ENCODE measurements around the gene PPIA. TPM values are rescaled to one million over a fixed set of nuclear protein-coding genes. Genes with fewer than 3 reads are reported as not detected.
"Not testable (repeated sequence)": the region's sequence is repeated elsewhere in the genome, so short reads cannot be mapped to it uniquely, and the experiment has no call there.

Gene PPIA
- polyA plus RNA-seq, 1 donor from 2014 or later: 2,769 TPM

DNA sequence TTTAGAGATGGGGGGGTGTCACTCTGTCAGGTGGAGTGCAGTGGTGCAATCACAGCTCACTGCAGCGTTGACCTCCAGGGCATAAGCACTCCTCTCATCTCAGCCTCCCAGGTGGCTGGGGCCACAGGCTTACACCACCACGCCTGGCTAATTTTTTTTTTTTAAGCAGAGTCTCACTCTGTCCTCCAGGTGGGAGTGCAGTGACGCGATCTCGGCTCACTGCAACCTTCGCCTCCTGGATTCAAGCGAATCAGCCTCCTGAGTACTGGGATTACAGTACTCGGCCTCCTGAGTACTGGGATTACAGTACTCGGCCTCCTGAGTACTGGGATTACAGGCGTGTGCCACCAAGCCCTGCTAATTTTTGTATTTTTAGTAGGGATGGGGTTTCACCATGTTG is 23.6 kb upstream of the PPIA start:
- Histone ChIP-seq H3K27me3 (ENCODE audit: insufficient read depth, low read depth, low read length) (no peaks in the 10 kb centered on the region), H2AFZ (ENCODE audit: low read depth, low read length) (no peak overlapping the region), H3K9ac (ENCODE audit: low read length) (no peak overlapping the region), H4K20me1 (ENCODE audit: insufficient read depth) (no peaks in the 10 kb centered on the region), H3K4me3 (ENCODE audit: low read length) (no peak overlapping the region), H3K79me2 (replicated peaks; ENCODE audit: insufficient read depth, low read length) (no peaks in the 10 kb centered on the region), H3K4me2 (ENCODE audit: low read length) (no peak overlapping the region), H3K9me2 (ENCODE audit: insufficient read depth, low read length) (no peaks in the 10 kb centered on the region), H3K9me3 (ENCODE audit: low read length) (no peaks in the 10 kb centered on the region), H3K36me3 (ENCODE audit: insufficient read depth, low read length) (no peaks in the 10 kb centered on the region), H3K27ac (ENCODE audit: low read length) (no peak overlapping the region), H3F3A (ENCODE audit: insufficient read depth, low read length, poor library complexity, severe bottlenecking) (no peaks in the 10 kb centered on the region)
- TF ChIP-seq SMC3 (conservative IDR thresholded peaks at IDR 0.05; ENCODE audit: poor library complexity) (no peak), EP300 (conservative IDR thresholded peaks at IDR 0.05; ENCODE audit: poor library complexity, severe bottlenecking) (no peak), EZH2 (IDR thresholded peaks at IDR 0.05; ENCODE audit: borderline replicate concordance, insufficient read depth, low read length, poor library complexity, severe bottlenecking) (no peak), POLR2AphosphoS5 (IDR thresholded peaks at IDR 0.05) (no peak), RAD21 (conservative IDR thresholded peaks at IDR 0.05) (no peak), TAF1 (IDR thresholded peaks at IDR 0.05; ENCODE audit: low read depth) (no peak), MXI1 (conservative IDR thresholded peaks at IDR 0.05; ENCODE audit: poor library complexity, severe bottlenecking) (no peak)
- TF ChIP-seq, protein P1, sequence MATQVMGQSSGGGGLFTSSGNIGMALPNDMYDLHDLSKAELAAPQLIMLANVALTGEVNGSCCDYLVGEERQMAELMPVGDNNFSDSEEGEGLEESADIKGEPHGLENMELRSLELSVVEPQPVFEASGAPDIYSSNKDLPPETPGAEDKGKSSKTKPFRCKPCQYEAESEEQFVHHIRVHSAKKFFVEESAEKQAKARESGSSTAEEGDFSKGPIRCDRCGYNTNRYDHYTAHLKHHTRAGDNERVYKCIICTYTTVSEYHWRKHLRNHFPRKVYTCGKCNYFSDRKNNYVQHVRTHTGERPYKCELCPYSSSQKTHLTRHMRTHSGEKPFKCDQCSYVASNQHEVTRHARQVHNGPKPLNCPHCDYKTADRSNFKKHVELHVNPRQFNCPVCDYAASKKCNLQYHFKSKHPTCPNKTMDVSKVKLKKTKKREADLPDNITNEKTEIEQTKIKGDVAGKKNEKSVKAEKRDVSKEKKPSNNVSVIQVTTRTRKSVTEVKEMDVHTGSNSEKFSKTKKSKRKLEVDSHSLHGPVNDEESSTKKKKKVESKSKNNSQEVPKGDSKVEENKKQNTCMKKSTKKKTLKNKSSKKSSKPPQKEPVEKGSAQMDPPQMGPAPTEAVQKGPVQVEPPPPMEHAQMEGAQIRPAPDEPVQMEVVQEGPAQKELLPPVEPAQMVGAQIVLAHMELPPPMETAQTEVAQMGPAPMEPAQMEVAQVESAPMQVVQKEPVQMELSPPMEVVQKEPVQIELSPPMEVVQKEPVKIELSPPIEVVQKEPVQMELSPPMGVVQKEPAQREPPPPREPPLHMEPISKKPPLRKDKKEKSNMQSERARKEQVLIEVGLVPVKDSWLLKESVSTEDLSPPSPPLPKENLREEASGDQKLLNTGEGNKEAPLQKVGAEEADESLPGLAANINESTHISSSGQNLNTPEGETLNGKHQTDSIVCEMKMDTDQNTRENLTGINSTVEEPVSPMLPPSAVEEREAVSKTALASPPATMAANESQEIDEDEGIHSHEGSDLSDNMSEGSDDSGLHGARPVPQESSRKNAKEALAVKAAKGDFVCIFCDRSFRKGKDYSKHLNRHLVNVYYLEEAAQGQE (IDR thresholded peaks at IDR 0.05; ENCODE audit: borderline replicate concordance): no peak
- TF ChIP-seq, protein P2, sequence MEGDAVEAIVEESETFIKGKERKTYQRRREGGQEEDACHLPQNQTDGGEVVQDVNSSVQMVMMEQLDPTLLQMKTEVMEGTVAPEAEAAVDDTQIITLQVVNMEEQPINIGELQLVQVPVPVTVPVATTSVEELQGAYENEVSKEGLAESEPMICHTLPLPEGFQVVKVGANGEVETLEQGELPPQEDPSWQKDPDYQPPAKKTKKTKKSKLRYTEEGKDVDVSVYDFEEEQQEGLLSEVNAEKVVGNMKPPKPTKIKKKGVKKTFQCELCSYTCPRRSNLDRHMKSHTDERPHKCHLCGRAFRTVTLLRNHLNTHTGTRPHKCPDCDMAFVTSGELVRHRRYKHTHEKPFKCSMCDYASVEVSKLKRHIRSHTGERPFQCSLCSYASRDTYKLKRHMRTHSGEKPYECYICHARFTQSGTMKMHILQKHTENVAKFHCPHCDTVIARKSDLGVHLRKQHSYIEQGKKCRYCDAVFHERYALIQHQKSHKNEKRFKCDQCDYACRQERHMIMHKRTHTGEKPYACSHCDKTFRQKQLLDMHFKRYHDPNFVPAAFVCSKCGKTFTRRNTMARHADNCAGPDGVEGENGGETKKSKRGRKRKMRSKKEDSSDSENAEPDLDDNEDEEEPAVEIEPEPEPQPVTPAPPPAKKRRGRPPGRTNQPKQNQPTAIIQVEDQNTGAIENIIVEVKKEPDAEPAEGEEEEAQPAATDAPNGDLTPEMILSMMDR (IDR thresholded peaks at IDR 0.05; ENCODE audit: poor library complexity, severe bottlenecking): no peak

DNA sequence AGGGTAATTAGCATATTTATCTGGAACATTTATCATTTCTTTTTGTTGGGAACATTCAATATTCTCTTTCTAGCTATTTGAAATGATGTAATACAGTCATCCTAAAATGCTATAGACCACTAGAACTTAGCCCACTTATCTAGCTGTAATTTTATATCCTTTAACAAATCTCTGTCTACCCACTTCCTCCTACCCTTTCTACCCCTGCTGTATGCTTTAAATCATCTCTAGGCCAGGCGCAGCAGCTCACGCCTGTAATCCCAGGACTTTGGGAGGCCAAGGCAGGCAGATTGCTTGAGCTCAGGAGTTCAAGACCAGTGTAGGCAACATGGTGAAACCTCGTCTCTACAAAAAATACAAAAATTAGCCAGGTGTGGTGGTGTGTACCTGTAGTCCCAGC is 22.0 kb upstream of the PPIA start:
- not testable (repeated sequence) for H3K27me3 ChIP-seq (ENCODE audit: insufficient read depth, low read depth, low read length); H3K9ac ChIP-seq (ENCODE audit: low read length); H3K4me3 ChIP-seq (ENCODE audit: low read length); H3F3A ChIP-seq (ENCODE audit: insufficient read depth, low read length, poor library complexity, severe bottlenecking); H3K79me2 ChIP-seq (replicated peaks; ENCODE audit: insufficient read depth, low read length); H3K9me2 ChIP-seq (ENCODE audit: insufficient read depth, low read length); H4K20me1 ChIP-seq (ENCODE audit: insufficient read depth); H3K9me3 ChIP-seq (ENCODE audit: low read length); H3K4me2 ChIP-seq (ENCODE audit: low read length); H3K36me3 ChIP-seq (ENCODE audit: insufficient read depth, low read length); H2AFZ ChIP-seq (ENCODE audit: low read depth, low read length); H3K27ac ChIP-seq (ENCODE audit: low read length)

Measured in neural cell (in vitro differentiated cells).